NCI-H187 treated with DMSO at 0.1 percent for 48 hours (cell line): Measurements from ENCODE around the gene NTN3.

Experiments
- DNase-seq: peaks from one replicate; lab custom pipeline; 2025; lab: John Stamatoyannopoulos, UW

NTN3 gene

GRCh38 chr16:2497116-2497630 lies 26.1 kb downstream of the NTN3 start:
- DNase-seq = no peak

GRCh38 chr16:2497695-2498484 lies 26.8 kb downstream of the NTN3 start:
- DNase-seq = no peak

GRCh38 chr16:2498531-2499253 lies 27.6 kb downstream of the NTN3 start:
- DNase-seq = no peak

GRCh38 chr16:2499454-2499853 lies 28.4 kb downstream of the NTN3 start:
- no peak for DNase-seq

GRCh38 chr16:2499890-2500429 lies 28.9 kb downstream of the NTN3 start:
- no peak for DNase-seq

- DNase-seq = no peak
These were observed 29.4 kb downstream of the NTN3 start for GRCh38 chr16:2500430-2500917.

GRCh38 chr16:2500918-2501750 lies 30.0 kb downstream of the NTN3 start:
- DNase-seq = peak; percentile 52

- DNase-seq = no peak
These were observed 31.1 kb downstream of the NTN3 start for GRCh38 chr16:2501946-2502895.

- no peak for DNase-seq
These were observed 34.6 kb downstream of the NTN3 start for GRCh38 chr16:2505695-2506094.

- no peak for DNase-seq
These were observed 36.1 kb downstream of the NTN3 start for GRCh38 chr16:2507052-2507659.

- no peak for DNase-seq
These were observed 36.6 kb downstream of the NTN3 start for GRCh38 chr16:2507665-2508064.

GRCh38 chr16:2508722-2509400 lies 37.8 kb downstream of the NTN3 start:
- DNase-seq = no peak

- no peak for DNase-seq
These were observed 40.2 kb downstream of the NTN3 start for GRCh38 chr16:2511128-2511800.

- no peak for DNase-seq
These were observed 41.1 kb downstream of the NTN3 start for GRCh38 chr16:2511996-2512734.

- no peak for DNase-seq
These were observed 41.8 kb downstream of the NTN3 start for GRCh38 chr16:2512735-2513404.

- peak; percentile 44 for DNase-seq
These were observed 42.6 kb downstream of the NTN3 start, which contains the start of gene ATP6V0C for GRCh38 chr16:2513405-2514332. Gene ATP6V0C (plus strand): TSS chr16:2513952. CDS start chr16:2514104, 152 bp downstream.
